Stimulated activated CD4-positive, alpha-beta T cell treated with anti-CD3 and anti-CD28 coated beads, Interleukin-2, amount 100 ng/mL, for 48 hours (primary cell): ENCODE measurements around the gene LRRC43.
A peak's percentile ranks its signal among the peaks of the same experiment; 100 is the strongest.
"Not testable (repeated sequence)": the region's sequence is repeated elsewhere in the genome, so short reads cannot be mapped to it uniquely, and the experiment has no call there.

Experiments used
- DNase-seq, 2 donors: peaks; one replicate each; pipeline ENCODE4 v3.0.0-alpha.2; 2020

LRRC43 gene

GRCh38 chr12:122194804-122195203, 11.9 kb downstream of the LRRC43 start:
- no peak for DNase-seq

- no peak for DNase-seq
Observed at GRCh38 chr12:122195405-122195804, 12.5 kb downstream of the LRRC43 start.

GRCh38 chr12:122197612-122197966, 14.7 kb downstream of the LRRC43 start:
- DNase-seq: no peak

GRCh38 chr12:122199484-122200355, 16.8 kb downstream of the LRRC43 start:
- no peak for DNase-seq

GRCh38 chr12:122200541-122201175, 17.7 kb downstream of the LRRC43 start:
- no peak for DNase-seq

- DNase-seq: no peak
Observed at GRCh38 chr12:122201381-122201780, 18.5 kb downstream of the LRRC43 start.

- DNase-seq: no peak
Observed at GRCh38 chr12:122202017-122202416, 19.1 kb downstream of the LRRC43 start.

- DNase-seq: not testable (repeated sequence)
Observed at GRCh38 chr12:122202811-122203210, 19.9 kb downstream of the LRRC43 start.

- peak; percentile 45 to 60 for DNase-seq
Observed at GRCh38 chr12:122203301-122204166, 20.6 kb downstream of the LRRC43 start, which contains the start of gene B3GNT4. Gene B3GNT4, plus strand, starts transcription at chr12:122203709. Its CDS starts 910 bp downstream, at chr12:122204619.

GRCh38 chr12:122204167-122205052, 21.5 kb downstream of the LRRC43 start:
- peak in 1 of 2 donors; percentile 38 for DNase-seq

- DNase-seq: no peak
Observed at GRCh38 chr12:122205053-122205925, 22.4 kb downstream of the LRRC43 start.

- no peak for DNase-seq
Observed at GRCh38 chr12:122206111-122206881, 23.4 kb downstream of the LRRC43 start.

GRCh38 chr12:122206976-122207375, 24.1 kb downstream of the LRRC43 start:
- DNase-seq: no peak

- no peak for DNase-seq
Observed at GRCh38 chr12:122207391-122207790, 24.5 kb downstream of the LRRC43 start.

- no peak for DNase-seq
Observed at GRCh38 chr12:122208073-122208820, 25.3 kb downstream of the LRRC43 start.

- DNase-seq: no peak
Observed at GRCh38 chr12:122215771-122216170, 32.8 kb downstream of the LRRC43 start.

- DNase-seq: no peak
Observed at GRCh38 chr12:122216445-122216844, 33.5 kb downstream of the LRRC43 start.

GRCh38 chr12:122225683-122226365, 42.9 kb downstream of the LRRC43 start, which contains the start of gene DIABLO:
Gene DIABLO, minus strand, starts transcription at chr12:122226052. Its CDS starts 38 bp downstream, at chr12:122226014.
- peak; percentile 99 to 100 for DNase-seq
